Transverse colon (tissue), 4 donors: Measurements from ENCODE around the gene NCK1.

Experiments
- EP300 ChIP-seq: sonication (generic); formaldehyde crosslinking; IDR thresholded peaks from one replicate; pipeline ENCODE4 v1.6.1; 2017; ENCODE audit warnings: antibody characterized with exemption, low read depth
- POLR2A ChIP-seq: fragments of 450-650 bp; IDR thresholded peaks from one replicate; pipeline ENCODE4 v1.6.1; 2016; ENCODE audit warnings: antibody characterized with exemption, mild to moderate bottlenecking, moderate library complexity
- POLR2AphosphoS5 ChIP-seq, 3 donors: sonication (generic); formaldehyde crosslinking; IDR thresholded peaks; one replicate each; pipeline ENCODE4 v1.6.1; 2016; ENCODE audit warnings: antibody characterized with exemption in 3 of 3
- TF ChIP-seq, protein P1 (sequence below), 5 experiments: fragments of 200-600 bp in 3 of 5; fragments of 450-650 bp in 2 of 5; sonication (generic) in 3 of 5; IDR thresholded peaks; 1 replicate in 2 of 5; 2 replicates in 3 of 5; pipeline ENCODE4 v1.5.1; 2016 to 2017; ENCODE audit warnings: antibody characterized with exemption in 5 of 5, inconsistent platforms in 3 of 5, mild to moderate bottlenecking in 2 of 5, moderate library complexity in 1 of 5

DNA sequence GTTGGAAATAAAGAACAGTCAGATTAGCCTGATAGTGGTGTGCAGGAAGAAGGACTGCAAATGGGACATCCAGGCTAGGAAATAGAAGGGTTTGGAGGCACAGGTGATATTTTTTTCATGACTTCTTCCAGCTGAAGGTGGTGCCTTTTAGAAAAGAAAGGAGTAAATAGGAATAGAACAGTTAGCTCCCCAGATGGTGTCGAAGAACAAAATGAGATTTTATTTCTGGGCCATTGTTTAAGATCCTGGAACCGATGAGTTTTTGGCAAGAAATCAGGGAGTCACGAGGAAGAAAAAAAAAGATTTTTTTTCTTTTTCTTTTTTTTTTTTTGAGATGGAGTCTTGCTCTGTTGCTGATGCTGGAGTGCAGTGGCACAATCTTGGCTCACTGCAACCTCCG is 9.8 kb upstream of the NCK1 start:
- TF ChIP-seq, protein P1, sequence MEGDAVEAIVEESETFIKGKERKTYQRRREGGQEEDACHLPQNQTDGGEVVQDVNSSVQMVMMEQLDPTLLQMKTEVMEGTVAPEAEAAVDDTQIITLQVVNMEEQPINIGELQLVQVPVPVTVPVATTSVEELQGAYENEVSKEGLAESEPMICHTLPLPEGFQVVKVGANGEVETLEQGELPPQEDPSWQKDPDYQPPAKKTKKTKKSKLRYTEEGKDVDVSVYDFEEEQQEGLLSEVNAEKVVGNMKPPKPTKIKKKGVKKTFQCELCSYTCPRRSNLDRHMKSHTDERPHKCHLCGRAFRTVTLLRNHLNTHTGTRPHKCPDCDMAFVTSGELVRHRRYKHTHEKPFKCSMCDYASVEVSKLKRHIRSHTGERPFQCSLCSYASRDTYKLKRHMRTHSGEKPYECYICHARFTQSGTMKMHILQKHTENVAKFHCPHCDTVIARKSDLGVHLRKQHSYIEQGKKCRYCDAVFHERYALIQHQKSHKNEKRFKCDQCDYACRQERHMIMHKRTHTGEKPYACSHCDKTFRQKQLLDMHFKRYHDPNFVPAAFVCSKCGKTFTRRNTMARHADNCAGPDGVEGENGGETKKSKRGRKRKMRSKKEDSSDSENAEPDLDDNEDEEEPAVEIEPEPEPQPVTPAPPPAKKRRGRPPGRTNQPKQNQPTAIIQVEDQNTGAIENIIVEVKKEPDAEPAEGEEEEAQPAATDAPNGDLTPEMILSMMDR (IDR thresholded peaks at IDR 0.05), result no peak
- TF ChIP-seq EP300, result no peak
- no peak for TF ChIP-seq POLR2A
- TF ChIP-seq POLR2AphosphoS5 (IDR thresholded peaks at IDR 0.05), result no peak
